Mesodermal cell (in vitro differentiated cells): ENCODE measurements around the gene HBG1.
"Not testable (repeated sequence)": the region's sequence is repeated elsewhere in the genome, so short reads cannot be mapped to it uniquely, and the experiment has no call there.

ENCODE experiments used
- H3K27ac ChIP-seq: 2 replicates; pipeline ENCODE4 v1.7.0; 2013; ENCODE audit warnings: mild to moderate bottlenecking, low read depth, low read length, moderate library complexity; ENCODE audit not compliant: severe bottlenecking
- H3K36me3 ChIP-seq: 2 replicates; pipeline ENCODE4 v1.7.1; 2013; ENCODE audit warnings: mild to moderate bottlenecking, low read length, moderate library complexity; ENCODE audit not compliant: control insufficient read depth, insufficient read depth
- H3K4me1 ChIP-seq: one replicate; pipeline ENCODE4 v1.7.1; 2013; ENCODE audit warnings: mild to moderate bottlenecking, low read length; ENCODE audit not compliant: insufficient read depth, control insufficient read depth, poor library complexity, severe bottlenecking
- H3K4me3 ChIP-seq: 2 replicates; pipeline ENCODE4 v1.7.0; 2013; ENCODE audit warnings: low read length, control low read depth, mild to moderate bottlenecking; ENCODE audit not compliant: insufficient read depth, poor library complexity, severe bottlenecking; ENCODE audit errors: extremely low read depth
- H3K9me3 ChIP-seq: 2 replicates; pipeline ENCODE4 v1.7.1; 2013; ENCODE audit warnings: mild to moderate bottlenecking, low read length, moderate library complexity; ENCODE audit not compliant: control insufficient read depth
- WGBS, 2 experiments: methylation state at CpG; one replicate each; pipeline ENCODE4 v1.1.5; 2013; ENCODE audit warnings: missing lambda C conversion rate in 2 of 2; ENCODE audit not compliant: insufficient coverage in 2 of 2; 5-methylcytosine and 5-hydroxymethylcytosine counted together

The HBG1 gene

DNA sequence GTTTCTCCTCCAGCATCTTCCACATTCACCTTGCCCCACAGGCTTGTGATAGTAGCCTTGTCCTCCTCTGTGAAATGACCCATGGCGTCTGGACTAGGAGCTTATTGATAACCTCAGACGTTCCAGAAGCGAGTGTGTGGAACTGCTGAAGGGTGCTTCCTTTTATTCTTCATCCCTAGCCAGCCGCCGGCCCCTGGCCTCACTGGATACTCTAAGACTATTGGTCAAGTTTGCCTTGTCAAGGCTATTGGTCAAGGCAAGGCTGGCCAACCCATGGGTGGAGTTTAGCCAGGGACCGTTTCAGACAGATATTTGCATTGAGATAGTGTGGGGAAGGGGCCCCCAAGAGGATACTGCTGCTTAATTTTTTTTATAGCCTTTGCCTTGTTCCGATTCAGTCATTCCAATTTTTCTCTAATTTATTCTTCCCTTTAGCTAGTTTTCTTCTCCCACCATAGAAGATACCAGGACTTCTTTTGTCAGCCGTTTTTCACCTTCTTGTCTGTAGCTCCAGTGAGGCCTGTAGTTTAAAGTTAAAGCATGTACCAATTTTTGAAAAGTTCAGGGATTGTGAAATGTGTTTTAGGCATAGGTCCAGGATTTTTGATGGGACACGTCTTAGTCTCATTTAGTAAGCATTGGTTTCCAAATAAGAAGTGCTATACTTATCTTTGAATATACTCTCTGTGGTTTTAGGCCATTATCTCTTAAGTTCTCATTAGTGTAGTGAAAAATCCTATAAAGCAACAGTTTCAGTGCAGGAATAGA lies 5.2 kb upstream of the HBG1 start, which contains the start of gene HBG2:
TSS of gene HBG2 (minus strand) at position 136 of the 768 bp plus-strand sequence. CDS start at position 83, 53 bp downstream.
- H3K27ac ChIP-seq, H3K36me3 ChIP-seq, H3K4me1 ChIP-seq, H3K4me3 ChIP-seq, H3K9me3 ChIP-seq: not testable (repeated sequence)
- 100% methylated on average over 2 of the region's 9 CpGs; no CpG with 5 or more reads in 1 of the 2 experiments for WGBS, 2 experiments

- not testable (repeated sequence) for H3K36me3 ChIP-seq, H3K4me1 ChIP-seq, H3K9me3 ChIP-seq, H3K27ac ChIP-seq, H3K4me3 ChIP-seq
- 91% methylated on average over 1 of the region's 2 CpGs; no CpG with 5 or more reads in 1 of the 2 experiments for WGBS, 2 experiments
Observed at GRCh38 chr11:5254023-5254422, 4.4 kb upstream of the HBG1 start.

DNA sequence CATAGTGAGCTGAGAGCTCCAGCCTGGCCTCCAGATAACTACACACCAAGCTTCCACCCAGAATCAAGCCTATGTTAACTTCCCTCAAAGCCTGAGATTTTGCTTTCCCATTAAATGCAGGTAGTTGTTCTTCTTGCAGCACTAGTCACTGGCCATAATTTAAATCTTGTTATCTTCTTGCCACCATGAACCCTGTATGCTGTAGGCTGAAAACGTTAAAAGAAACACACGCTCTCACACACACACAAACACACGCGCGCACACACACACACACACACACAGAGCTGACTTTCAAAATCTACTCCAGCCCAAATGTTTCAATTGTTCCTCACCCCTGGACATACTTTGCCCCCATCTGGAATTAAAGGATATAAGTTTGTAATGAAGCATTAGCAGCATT lies 3.8 kb upstream of the HBG1 start:
- not testable (repeated sequence) for H3K9me3 ChIP-seq, H3K4me1 ChIP-seq, H3K4me3 ChIP-seq, H3K36me3 ChIP-seq, H3K27ac ChIP-seq
- WGBS, 2 experiments: no CpG with 5 or more reads among the region's 5 CpGs

DNA sequence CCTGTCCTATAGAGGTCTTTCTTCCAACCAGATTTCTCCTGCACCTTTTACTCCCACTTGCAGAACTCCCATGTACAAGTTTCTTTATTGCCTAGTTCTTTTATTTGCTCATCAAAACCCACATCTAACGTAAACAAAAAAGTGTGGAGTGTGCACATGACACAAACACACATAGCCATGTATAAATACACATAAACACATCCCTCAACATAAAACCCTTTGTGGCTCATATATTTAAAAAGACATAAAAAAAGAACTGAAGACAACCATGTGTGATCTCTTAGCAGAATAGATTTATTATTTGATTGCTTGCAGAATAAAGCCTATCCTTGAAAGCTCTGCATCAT lies 3.2 kb upstream of the HBG1 start:
- H3K4me1 ChIP-seq: no peaks in the 10 kb centered on the region
- no peak overlapping the region for H3K4me3 ChIP-seq
- H3K9me3 ChIP-seq: no peaks in the 10 kb centered on the region
- 100% methylated on average over 1 of the region's 1 CpG; no CpG with 5 or more reads in 1 of the 2 experiments for WGBS, 2 experiments
- H3K27ac ChIP-seq: no peak overlapping the region
- no peaks in the 10 kb centered on the region for H3K36me3 ChIP-seq

DNA sequence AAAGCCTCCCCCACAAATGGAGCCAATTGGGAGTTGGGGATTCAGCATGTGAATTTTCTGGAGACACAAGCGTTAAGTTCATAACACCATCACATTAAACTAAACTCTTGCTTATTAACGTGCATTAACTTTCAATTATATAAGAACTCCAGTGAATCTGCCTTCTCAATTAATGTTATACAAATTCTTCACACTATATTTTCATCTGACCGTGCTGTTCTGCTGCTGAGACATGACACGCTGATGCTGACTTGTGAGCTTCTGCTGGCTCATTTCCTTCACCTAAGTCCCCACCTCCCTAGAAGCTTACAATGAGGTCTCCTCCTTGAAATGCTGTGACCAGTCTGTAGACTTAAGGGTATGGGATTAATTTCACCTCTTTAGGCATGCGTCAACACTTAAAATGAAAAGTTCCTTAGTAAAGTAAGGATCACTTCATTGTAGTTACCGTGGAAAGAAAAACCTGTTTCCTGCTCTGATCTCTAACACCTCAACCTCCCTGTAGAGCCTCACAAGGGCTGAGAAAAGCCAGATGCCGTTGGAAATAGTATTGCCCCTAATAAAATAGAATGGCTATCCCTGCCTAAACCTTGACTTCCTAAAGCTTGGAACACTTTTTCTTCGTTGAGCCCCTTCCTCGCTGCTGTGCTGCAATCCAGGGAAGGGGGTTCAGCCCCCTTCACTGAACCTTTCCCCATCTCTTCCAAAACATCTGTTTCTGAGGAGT lies 2.7 kb upstream of the HBG1 start:
- H3K27ac ChIP-seq: no peak overlapping the region
- no peaks in the 10 kb centered on the region for H3K36me3 ChIP-seq
- no peak overlapping the region for H3K4me3 ChIP-seq
- H3K9me3 ChIP-seq: no peaks in the 10 kb centered on the region
- no peaks in the 10 kb centered on the region for H3K4me1 ChIP-seq
- 86 to 92% methylated on average over 7 of the region's 9 CpGs for WGBS, 2 experiments

DNA sequence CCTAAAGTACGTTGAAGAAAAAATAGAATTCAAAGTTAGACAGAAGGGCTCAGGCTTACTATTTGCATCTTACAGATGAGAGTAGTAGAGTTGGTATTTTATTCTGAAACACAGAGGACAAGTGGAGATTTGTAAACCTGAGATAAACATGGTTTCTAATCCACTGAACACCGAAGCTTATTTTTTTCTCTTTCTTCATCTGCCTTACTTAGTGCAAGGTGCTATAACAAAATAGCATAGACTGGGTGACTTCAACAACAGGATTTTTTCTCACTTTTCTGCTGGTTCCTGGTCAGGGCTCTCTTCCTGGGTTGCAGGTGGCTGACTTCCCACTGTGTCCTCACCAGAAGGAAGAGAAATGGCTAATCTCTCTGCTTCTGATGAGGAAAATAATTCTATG lies 2.1 kb upstream of the HBG1 start:
- Histone ChIP-seq H3K36me3 (no peaks in the 10 kb centered on the region), H3K4me3 (no peak overlapping the region), H3K9me3 (no peaks in the 10 kb centered on the region), H3K27ac (no peak overlapping the region), H3K4me1 (no peaks in the 10 kb centered on the region)
- WGBS, 2 experiments: 100% methylated on average over 1 of the region's 2 CpGs; no CpG with 5 or more reads in 1 of the 2 experiments

GRCh38 chr11:5250543-5251204 lies 1.0 kb upstream of the HBG1 start:
- no peaks in the 10 kb centered on the region for H3K4me1 ChIP-seq
- H3K36me3 ChIP-seq: no peaks in the 10 kb centered on the region
- H3K4me3 ChIP-seq: no peak overlapping the region
- H3K9me3 ChIP-seq: no peaks in the 10 kb centered on the region
- 83% methylated on average over 1 of the region's 4 CpGs; no CpG with 5 or more reads in 1 of the 2 experiments for WGBS, 2 experiments
- no peak overlapping the region for H3K27ac ChIP-seq

GRCh38 chr11:5248498-5248897 lies 1.2 kb downstream of the HBG1 start:
- WGBS, 2 experiments: 100% methylated on average over 1 of the region's 7 CpGs; no CpG with 5 or more reads in 1 of the 2 experiments
- not testable (repeated sequence) for H3K4me3 ChIP-seq

DNA sequence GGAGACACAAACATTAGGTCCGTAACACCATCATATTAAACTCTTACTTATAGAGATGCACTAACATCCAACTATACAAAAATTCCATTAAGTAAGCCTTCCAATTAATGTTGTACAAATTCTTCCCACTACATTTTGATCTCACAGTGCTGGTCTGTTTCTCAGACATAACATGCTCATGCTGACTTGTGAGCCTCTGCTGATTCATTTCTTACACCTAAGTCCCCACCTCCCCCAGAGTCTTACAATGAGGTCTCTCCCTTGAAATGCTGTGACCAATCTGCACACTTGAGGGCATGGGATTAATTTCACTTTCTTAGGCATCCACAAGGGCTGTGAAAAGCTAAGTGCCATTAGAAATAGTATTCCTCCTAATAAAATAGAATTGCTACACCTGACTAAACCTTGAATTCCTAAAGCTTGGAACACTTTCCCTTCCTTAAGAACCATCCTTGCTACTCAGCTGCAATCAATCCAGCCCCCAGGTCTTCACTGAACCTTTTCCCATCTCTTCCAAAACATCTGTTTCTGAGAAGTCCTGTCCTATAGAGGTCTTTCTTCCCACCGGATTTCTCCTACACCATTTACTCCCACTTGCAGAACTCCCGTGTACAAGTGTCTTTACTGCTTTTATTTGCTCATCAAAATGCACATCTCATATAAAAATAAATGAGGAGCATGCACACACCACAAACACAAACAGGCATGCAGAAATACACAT lies 2.0 kb downstream of the HBG1 start:
- H3K36me3 ChIP-seq: no peaks in the 10 kb centered on the region
- no peak overlapping the region for H3K4me3 ChIP-seq
- WGBS, 2 experiments: 79 to 94% methylated on average over 2 to 3 of the region's 3 CpGs
- H3K9me3 ChIP-seq: no peaks in the 10 kb centered on the region
- no peak overlapping the region for H3K27ac ChIP-seq
- H3K4me1 ChIP-seq: no peaks in the 10 kb centered on the region

More at GRCh38 chr11:5248498-5248897, 1.2 kb downstream of the HBG1 start:
- H3K9me3 ChIP-seq, H3K27ac ChIP-seq, H3K36me3 ChIP-seq, H3K4me1 ChIP-seq: not testable (repeated sequence)

GRCh38 chr11:5246772-5247471 lies 2.7 kb downstream of the HBG1 start:
- Histone ChIP-seq H3K36me3 (no peaks in the 10 kb centered on the region), H3K27ac (no peak overlapping the region), H3K4me1 (no peaks in the 10 kb centered on the region), H3K9me3 (no peaks in the 10 kb centered on the region), H3K4me3 (no peak overlapping the region)
- 95 to 100% methylated on average over 4 of the region's 6 CpGs for WGBS, 2 experiments
